Cortex of kidney (tissue), 1 donor: ENCODE measurements around the gene ZNF862.

ENCODE experiments used
- DNase-seq: peaks from one replicate; lab custom pipeline; 2025; lab: John Stamatoyannopoulos, UW

ZNF862 gene

DNA sequence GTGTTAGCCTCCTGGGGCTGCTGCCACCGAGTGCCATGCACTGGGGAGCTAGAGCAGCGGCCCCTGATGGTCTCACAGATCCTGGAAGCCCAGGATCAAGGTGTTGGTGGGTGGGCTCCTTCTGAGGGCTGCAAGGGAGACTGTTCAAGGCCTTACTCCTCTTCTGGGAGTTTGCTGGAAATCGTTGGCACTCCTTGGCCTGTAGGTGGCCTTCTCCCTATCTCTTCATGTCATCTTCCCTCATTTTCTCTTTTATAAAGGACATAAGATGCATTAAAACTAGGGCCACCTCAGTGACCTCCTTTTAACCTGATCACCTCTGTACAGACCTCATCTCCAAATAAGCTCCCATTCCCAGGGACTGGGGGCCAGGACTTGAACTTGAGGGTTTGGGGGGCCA, 27.0 kb upstream of the ZNF862 start:
- no peak for DNase-seq

DNA sequence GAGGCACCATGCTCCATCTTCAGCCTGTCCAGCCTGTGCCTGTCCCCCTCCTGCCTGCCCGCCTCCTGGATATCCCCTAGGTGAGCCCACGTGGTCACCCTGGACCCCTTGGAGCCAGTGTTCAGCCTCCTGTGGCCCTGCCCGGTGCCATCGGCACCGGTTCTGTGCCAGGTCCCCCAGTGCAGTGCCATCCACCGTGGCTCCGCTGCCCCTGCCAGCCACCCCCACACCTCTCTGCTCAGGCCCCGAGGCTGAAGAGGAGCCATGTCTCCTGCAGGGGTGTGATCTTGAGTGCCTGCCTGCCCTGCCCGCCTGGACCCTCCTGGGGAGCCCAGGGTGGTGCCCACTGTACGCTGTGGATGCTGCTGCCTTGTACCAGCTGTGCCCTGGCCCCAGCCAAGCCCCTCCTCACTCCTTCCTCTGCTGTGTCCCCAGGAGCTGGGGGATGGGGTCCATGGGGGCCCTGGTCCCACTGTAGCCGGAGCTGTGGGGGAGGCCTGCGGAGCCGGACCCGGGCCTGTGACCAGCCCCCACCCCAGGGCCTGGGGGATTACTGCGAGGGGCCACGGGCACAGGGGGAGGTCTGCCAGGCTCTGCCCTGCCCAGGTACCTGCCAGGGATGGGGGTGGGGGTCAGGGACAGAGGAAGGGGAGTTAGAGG, 26.2 kb upstream of the ZNF862 start:
- no peak for DNase-seq

DNA sequence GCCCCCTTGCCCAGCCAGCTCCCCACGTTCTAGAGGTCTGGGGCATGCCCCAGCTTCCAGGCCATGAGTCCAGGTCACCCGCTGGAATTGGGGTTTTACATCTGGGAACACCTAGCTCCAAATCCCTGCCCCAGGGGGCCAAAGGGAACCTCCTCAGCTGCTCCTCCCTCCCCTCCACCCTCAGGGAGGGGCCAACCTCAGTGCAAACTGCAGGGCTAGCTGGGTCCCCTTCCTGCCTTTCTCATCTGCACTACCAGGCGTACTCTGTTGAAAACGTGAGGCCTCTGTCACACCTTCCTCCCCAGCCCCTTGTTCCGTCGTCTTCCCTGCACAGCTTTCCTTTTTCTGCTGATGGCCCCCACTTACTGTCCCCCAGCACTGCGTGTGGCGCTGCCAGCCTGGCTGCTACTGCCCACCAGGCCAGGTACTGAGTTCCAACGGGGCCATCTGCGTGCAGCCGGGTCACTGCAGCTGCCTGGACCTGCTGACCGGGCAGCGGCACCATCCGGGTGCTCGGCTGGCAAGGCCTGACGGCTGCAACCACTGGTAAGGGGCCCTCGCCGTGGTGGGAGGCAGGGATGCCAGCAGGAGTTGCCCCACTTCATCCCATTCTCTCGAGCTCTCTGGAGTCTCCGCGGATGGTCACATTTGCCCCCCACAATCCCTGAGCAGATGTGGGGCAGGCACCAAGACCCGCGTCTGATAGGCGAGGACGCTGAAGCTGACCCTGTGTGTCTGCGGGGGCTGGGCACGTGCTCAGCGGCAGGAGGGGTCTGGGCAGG, 24.7 kb upstream of the ZNF862 start:
- no peak for DNase-seq

DNA sequence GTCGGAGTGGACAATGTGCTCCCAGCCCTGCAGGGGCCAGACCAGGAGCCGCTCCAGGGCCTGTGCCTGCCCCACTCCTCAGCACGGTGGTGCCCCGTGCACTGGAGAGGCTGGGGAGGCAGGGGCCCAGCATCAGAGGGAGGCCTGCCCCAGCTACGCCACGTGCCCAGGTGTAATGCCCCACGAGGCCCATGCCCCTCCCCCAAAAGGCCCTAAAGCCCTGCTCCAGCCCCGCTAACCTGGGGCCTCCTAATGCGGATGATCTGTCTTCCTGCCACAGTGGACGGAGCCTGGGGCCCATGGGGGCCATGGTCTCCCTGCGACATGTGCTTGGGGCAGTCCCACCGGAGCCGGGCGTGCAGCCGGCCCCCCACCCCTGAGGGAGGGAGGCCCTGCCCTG, 23.7 kb upstream of the ZNF862 start:
- DNase-seq = no peak

DNA sequence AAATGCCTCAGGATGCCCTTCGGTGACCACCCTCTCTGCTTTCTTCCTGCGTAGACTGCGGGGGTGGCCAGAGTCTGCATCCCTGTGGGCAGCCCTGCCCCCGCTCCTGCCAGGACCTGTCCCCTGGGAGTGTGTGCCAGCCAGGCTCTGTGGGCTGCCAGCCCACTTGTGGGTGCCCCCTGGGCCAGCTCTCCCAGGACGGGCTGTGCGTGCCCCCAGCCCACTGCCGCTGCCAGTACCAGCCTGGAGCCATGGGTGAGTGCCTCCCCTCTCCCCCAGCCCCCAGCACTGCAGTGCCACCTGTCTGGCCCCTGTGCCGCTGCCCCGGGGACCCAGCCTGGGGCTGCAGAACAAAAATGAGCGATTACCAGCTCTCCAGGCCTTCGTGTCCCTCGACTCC, 23.1 kb upstream of the ZNF862 start:
- no peak for DNase-seq

DNA sequence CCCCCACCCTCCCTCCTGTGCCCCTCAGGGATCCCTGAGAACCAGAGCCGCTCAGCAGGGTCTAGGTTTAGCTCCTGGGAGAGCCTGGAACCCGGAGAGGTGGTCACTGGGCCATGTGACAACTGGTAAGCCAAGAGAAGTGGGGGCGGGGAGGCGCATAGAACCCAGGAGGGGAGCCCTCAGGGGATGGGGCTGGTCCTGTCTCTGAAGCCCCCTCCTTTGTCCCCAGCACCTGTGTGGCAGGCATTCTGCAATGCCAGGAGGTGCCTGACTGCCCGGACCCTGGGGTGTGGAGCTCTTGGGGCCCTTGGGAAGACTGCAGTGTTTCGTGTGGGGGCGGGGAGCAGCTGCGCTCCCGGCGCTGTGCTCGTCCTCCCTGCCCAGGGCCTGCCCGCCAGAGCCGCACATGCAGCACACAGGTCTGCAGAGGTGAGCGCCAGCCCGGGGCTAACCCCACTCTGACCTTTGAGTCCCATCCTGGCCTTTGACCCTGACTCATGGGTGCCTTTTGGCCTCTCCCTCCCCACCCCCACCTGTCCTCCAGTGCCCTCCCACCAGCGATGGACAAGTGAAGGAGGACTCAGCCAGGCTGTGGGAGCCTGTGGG, 22.4 kb upstream of the ZNF862 start:
- no peak for DNase-seq

DNA sequence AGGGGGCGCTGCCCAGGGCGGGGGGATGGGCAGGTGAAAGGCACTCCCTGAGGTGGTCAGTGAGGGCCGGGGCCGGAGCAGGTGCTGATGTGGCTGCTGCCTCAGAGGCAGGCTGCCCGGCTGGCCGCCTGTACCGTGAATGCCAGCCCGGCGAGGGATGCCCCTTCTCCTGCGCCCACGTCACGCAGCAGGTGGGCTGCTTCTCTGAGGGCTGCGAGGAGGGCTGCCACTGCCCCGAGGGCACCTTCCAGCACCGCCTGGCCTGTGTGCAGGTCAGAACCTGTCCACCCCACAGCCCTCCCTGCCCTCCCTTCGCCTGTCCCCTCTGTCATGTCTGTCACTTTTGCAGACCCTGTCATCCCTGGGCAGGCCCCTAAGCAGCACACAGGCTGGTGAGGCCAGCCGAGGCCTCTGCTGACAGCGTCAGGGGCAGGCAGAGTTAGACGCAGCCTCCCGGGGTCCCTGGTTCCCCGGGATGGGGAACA, 21.9 kb upstream of the ZNF862 start:
- no peak for DNase-seq

DNA sequence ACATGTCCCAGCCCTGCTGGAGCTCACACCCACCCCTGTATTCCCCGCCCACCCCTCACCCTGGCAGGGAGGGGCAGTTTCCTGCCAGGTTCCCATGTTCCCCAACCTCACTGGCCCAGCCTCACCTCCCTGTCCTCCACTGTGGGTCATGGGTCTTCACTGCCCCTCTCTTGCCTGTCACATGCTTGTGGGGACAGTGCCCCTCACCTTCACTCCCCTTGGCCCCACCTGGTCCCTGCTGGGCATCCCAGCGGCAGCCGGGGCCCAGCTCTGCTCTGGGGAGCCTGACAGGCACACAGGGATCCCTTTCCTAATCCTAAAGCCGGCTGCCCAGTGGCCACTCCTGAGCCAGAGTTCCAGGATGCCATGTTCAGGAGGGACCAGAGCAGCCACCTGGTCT, 21.4 kb upstream of the ZNF862 start:
- no peak for DNase-seq

DNA sequence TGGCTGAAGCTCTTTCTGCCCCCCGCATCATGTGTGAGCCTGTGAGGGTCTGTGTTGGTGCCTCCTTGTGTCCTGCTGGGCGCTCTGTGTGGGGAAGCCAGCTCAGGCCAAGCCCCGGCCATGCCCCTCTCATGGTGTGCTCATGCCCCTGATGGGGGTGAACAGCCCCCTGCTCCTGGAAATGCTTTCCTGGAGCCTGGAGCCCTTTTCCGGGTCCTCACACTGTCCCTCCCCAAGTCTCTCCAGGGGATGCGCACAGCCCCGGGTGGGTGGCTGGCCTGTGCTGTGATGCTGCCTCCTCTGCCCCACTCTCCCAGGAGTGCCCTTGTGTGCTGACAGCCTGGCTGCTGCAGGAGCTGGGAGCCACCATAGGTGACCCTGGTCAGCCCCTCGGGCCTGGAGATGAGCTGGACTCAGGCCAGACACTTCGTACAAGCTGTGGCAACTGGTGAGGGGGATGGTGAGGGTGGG, 20.8 kb upstream of the ZNF862 start:
- DNase-seq = no peak

DNA sequence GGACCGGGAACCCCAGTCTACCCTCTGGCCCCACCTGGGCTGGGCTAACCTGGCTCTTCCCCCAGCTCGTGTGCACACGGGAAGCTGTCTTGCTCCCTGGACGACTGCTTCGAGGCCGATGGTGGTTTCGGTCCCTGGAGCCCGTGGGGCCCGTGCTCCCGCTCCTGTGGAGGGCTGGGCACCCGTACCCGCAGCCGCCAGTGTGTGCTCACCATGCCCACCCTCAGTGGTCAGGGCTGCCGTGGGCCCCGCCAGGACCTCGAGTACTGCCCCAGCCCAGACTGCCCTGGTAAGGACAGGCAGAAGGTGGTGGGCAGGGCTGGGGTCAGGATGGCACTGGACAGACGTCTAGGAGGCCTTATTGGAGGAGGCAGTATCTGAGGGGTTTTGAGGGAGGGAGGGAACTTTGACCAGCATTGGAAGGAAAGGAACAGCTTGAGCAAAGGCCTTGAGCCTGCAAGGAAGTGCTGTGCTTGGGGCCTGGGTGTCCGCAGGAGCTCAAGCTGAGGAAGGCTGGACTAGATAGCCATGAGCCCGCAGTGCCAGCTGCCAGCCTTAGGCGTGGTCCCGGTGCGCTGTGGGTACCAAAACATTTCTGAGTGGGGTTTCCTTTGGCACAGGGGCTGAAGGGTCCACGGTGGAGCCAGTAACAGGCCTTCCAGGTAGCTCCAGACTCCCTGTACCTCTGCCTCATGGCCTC, 20.2 kb upstream of the ZNF862 start:
- no peak for DNase-seq

DNA sequence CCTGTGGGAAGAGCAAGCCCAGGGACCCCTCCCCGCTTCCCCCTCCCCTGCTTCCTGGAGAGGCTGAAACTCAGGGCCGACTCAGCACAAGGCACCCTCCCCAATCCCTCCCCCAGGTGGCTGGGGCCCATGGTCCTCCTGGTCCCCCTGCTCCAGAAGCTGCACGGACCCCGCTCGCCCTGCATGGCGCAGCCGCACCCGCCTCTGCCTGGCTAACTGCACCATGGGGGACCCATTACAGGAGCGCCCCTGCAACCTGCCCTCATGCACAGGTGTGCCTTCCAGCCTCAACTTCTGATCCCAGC, 19.7 kb upstream of the ZNF862 start:
- no peak for DNase-seq

DNA sequence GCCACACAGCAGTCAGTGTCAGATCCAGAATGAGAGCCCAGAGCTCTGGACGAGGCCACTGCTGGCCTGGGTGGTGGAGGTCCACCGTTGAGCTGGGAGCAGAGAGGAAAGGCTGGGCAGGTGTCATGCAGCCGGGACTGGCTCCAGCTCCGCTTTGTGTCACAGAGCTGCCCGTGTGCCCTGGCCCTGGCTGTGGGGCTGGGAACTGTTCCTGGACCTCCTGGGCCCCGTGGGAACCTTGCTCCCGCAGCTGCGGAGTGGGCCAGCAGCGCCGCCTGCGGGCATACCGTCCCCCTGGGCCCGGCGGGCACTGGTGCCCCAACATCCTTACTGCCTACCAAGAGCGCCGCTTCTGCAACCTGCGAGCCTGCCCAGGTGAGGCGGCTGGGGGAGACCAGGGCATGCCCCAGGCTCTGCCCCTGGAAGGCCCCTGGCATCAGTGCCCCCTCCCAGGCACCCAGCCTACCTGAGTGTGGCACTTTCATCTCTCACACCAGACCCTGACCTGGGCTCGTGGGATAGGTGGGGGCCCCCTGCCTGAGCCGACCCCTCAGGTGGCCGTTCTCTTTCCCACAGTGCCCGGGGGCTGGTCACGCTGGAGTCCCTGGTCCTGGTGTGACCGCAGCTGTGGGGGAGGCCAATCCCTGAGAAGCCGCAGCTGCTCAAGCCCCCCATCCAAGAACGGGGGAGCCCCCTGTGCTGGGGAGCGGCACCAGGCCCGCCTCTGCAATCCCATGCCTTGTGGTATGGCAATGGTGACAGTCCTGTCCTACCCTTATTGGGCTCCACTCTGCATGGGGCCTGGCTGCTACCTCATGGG, 18.8 kb upstream of the ZNF862 start:
- no peak for DNase-seq

DNA sequence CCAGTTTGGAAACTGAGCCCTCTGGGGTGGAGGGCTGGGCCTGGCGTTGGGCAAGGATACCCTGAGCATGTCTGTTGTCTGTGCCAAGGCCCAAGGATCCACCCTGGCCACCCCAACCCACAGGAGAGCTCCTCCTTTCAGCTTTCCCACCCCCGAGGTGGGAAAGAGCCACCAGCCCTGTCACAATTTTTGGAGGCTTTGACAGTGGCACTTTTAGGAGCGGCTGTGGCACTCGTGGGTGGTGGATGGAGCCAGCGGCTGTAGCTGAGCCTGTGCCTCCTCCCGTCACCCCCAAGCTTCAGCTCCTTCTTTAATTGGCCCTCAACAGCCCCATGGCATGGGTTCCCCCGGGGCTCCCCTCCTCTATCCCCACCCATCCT, 18.2 kb upstream of the ZNF862 start:
- DNase-seq = no peak

DNA sequence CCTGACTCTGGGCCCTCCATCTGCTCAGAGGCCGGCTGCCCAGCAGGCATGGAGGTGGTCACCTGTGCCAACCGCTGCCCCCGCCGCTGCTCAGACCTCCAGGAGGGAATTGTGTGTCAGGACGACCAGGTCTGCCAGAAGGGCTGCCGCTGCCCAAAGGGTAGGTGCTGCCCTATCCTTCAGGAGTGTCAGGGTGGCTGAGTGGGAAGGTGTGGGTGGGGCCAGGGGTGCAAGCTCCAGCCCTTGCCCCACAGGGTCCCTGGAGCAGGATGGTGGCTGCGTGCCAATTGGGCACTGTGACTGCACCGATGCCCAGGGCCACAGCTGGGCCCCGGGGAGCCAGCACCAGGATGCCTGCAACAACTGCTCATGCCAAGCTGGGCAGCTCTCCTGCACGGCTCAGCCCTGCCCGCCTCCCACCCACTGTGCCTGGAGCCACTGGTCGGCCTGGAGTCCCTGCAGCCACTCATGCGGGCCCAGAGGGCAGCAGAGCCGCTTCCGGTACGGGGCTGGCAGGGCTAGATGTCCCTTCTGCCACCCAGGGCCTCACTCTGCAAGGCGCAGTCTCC, 17.5 kb upstream of the ZNF862 start:
- no peak for DNase-seq

DNA sequence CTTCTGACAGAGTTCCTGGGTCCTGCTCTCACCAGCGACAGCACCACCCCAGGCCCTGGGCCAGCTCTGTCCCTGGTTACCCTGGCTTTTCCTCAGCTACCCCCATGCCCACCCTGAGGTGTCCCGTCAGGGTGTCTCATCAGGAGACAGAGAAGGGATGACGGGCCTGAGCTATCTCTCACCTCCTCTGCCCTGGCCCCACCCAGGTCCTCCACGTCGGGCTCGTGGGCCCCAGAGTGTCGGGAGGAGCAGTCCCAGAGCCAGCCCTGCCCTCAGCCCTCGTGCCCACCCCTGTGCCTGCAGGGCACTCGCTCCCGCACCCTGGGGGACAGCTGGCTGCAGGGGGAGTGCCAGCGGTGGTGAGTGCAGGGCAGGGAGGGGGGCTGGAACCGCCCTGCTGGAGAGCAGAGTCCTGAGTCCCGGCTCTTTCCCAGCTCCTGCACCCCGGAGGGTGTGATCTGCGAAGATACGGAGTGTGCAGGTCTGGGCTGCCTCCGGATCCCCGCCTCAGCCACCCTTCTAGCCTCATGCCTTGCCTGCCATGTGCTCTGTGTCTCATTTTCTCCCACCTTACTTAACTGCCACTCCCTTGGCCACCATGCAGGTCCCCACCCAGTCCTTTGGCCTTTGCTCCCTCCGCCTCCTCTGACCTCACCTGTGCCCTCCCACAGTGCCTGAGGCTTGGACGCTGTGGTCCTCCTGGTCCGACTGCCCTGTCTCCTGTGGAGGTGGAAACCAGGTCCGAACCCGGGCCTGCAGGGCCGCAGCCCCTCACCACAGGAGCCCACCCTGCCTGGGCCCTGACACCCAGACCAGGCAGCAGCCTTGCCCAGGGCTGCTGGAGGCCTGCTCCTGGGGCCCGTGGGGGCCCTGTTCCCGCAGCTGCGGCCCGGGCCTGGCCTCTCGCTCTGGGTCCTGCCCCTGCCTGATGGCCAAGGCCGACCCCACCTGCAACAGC, 16.7 kb upstream of the ZNF862 start:
- DNase-seq = no peak

DNA sequence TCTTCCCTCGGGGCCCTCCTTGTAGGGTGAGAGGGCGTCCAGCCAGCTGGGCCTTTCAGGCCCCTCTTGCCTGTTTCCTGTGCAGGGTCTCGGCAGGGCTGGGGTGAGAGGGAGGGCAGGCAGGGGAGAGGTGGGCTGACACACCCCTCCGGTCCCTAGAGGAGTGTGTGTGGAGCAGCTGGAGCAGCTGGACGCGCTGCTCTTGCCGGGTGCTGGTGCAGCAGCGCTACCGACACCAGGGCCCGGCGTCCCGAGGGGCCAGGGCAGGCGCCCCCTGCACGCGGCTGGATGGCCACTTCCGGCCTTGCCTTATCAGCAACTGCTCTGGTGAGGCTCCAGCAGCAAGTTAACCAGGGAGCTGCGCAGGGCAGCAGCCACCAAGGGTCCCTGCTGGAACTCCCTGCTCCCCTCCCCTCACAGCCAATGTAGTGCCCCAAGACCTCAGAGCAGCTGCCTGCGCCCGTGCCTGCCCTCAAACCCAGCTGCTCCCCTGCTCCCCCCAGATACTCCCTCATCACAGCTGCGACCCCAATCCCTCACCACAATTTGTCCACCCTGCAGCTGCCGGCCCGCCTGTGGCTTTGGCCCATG, 15.7 kb upstream of the ZNF862 start:
- DNase-seq = no peak

DNA sequence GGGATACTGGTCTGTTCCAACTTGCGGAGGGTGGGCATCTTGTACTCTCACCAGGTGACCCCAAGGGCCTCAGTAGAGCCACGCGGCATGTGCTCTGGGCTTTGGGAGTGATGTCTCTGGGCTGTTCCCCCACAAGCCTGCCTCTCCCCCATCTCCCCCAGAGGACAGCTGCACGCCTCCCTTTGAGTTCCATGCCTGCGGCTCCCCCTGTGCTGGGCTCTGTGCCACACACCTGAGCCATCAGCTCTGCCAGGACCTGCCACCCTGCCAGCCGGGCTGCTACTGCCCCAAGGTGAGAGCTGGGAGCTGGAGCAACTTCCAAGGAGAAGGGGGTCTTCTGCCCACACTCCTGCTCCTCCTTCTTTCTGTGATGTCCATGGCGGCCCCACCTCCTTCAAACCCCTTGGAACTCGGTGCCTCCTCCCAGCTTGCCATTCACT, 15.0 kb upstream of the ZNF862 start:
- DNase-seq = no peak

DNA sequence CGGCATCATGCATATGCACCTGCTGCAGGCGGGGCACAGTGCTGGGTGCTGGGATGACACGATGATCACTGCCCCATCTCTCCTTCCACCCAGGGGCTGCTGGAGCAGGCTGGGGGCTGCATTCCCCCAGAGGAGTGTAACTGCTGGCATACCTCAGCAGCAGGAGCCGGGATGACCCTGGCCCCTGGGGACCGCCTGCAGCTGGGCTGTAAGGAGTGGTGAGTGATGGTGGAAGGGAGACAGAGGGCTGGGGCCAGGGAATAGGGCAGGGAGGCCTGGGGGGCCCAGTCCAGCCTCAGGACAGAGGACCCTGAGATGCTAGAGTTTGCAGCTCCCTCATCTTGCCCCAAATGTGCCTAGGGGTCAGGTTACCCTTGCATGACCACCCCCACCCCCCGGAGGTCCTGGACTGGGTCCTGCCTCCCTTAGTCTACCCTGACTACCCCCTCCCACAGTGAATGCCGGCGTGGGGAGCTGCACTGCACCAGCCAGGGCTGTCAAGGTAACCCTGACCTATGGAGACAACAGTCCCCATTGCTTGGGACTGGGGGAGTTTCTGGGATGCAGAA, 14.5 kb upstream of the ZNF862 start:
- no peak for DNase-seq

DNA sequence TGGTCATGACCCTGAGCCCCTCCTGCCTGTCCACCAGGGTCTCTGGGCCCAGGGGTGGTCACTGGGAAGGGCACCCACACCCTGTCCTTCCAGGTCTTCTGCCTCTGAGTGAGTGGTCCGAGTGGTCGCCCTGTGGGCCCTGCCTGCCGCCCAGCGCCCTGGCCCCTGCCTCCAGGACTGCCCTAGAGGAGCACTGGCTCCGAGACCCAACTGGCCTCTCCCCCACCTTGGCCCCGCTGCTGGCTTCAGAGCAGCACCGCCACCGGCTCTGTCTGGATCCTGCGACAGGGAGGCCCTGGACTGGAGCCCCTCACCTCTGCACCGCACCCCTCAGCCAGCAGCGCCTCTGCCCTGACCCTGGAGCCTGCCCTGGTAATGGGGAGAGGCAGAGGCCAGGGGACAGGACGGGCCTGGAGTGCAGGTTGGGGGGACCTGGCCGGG, 13.9 kb upstream of the ZNF862 start:
- DNase-seq = no peak
